GM18498 (cell line): ENCODE measurements around the gene OOEP.
A peak's percentile ranks its signal among the peaks of the same experiment; 100 is the strongest.
"Not testable (repeated sequence)": the region's sequence is repeated elsewhere in the genome, so short reads cannot be mapped to it uniquely, and the experiment has no call there.

Source experiments
- ATAC-seq: cut with Tn5 transposase; IDR thresholded peaks from one replicate; pipeline ENCODE4 v1.9.1; 2021; ENCODE audit warnings: mild to moderate bottlenecking, moderate library complexity; ENCODE audit not compliant: unreplicated experiment

OOEP gene

DNA sequence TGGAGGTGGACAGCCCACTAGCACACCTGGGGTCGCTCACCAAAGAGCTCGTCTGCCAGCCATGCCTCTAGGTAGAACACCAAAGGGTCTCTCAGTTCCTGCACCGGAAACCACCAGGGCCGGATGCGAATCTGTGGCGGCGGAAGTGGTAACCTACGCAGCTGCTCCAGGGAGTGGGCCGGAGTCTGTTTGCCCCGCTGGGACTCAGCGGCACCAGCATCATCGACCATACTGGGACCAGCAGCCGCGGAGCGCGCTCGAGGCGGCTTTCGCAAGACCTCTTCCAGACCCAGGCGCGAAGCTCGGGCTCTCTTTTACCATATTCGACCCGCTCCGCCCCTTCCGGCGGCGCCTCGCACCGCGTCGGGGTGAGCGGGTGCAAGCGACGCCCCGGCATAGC is at the start of gene OOEP:
TSS of gene OOEP (minus strand) at position 335 of the 400 bp plus-strand sequence. CDS start at position 230, 105 bp downstream.
- no peak for ATAC-seq

DNA sequence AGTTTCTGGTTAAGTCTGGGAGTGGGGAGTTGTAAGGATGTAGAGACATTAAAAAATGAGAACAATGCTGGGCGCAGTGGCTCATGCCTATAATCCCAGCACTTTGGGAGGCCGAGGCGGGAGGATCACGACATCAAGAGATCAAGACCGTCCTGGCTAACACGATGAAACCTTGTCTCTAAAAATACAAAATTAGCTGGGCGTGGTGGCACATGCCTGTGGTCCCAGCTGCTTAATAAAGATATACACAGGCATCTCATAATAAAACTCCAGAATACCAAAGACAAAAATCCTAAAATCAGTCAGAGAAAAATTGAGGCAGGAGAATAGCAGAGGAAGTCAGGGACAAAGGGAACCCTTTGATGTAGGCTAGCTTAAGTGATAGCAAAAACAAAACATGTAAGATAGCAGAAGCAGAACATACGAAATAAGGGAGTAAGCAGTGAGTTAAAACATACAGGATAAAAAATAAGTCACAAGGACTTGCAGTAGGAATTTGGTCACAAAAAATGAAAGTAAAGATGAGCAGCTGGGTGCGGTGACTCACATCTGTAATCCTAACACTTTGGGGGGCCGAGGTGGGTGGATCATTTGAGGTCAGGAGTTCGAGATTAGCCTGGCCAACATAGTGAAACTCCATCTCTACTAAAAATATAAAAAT is 48.5 kb upstream of the OOEP start:
- ATAC-seq, result no peak

DNA sequence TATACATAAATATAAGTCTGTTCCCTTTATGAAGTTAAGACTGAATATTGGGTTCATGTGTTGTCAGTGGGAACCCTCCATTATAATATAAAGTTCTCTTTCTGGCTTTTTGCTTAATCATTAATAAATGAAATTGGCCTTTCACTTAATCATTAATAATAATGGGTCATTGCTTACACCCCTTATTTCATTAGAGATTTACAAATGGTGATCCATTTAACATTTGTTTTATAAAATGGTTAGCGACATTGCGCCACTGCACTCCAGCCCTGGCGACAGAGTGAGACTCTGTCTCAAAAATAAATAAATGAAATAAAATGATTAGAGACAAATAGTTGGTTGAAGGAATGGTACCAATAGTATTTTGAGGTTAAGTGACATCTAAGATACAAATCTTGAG is 43.4 kb upstream of the OOEP start:
- ATAC-seq, result no peak

DNA sequence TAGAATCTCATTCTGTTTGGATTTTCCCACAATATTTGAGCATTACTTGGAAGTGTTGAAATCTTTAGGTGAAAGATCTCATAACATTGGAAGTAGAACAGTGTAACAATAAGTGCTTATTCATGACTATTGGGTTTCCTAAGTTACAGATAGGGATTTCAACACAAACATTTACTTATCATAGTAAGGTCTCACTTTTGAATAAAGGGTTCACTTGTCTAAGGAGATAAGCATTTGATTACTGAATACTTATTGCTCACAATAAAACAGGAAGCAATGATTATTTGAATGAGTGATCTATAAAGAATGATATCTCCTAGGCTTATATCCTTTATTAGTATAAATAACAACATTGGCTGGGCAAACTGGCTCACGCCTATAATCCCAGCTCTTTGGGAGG is 39.7 kb upstream of the OOEP start:
- no peak for ATAC-seq

DNA sequence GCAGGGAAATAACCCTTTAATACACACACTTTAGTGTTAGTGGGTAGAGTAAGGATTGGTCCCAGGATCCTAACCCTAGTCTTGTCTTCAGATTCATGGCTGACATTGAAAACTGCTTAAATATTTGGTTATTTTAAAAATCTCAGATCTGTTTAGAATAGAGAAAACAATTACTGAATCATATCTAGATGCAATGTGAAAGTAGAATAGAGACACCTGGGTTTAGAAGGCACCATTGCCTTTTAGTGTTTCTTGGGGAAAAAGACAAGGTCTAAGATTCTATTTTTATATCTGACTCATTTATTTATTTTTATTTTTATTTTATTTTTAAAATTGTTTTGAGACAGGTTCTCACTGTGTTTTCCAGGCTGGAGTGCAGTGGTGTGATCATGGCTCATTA is 31.0 kb upstream of the OOEP start:
- no peak for ATAC-seq

DNA sequence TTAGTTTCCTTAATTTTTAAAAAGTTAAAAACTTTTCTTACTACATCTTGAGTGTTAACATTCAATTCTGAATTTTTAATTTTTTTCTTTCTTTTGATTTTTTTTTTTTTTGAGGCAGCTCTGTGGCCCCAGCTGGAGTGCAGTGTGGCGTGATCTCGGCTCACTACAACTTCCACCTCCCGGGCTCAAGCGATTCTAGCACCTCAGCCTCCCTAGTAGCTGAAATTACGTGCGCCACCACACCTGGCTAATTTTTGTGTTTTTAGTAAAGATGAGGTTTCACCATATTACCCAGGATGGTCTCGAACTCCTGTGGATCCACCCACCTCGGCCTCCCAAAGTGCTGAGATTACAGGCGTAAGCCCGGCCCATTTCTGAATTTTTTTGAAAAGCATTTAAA is 26.2 kb upstream of the OOEP start:
- no peak for ATAC-seq

DNA sequence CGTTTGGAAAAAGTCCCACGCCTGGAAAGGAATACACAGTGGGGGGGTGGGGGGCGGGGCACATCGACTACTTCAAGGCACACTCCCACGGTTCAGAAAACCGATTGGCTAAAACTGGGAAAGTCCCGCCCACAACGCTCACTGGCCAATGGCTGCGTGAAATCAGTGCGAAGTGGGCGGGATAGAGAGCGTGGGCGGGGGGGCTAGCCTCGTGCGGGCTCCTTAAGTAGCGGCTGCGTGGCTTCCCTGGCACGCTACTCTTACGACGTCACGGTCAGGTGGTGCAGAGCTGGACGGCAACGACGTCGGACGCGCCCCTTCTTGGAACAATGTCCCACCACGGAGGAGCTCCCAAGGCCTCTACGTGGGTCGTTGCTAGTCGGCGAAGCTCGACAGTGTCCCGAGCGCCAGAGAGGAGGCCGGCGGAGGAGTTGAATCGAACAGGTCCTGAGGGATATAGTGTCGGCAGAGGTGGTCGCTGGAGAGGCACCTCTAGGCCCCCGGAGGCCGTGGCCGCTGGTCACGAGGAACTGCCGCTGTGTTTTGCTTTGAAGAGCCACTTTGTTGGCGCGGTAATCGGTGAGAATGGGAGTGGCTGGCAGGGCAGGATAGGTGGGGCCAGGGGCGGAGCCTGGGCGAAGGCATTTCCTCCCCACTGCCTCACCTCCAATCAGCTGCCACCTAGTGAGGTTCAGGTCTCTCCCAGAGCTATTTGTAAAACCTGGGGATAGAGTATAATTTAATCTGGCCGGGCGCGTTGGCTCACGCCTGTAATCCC is 25.1 kb upstream of the OOEP start, which contains the start of gene DDX43:
TSS of gene DDX43 (plus strand) at position 252 of the 778 bp plus-strand sequence. CDS start at position 330, 78 bp downstream.
- peak; percentile 83 for ATAC-seq

DNA sequence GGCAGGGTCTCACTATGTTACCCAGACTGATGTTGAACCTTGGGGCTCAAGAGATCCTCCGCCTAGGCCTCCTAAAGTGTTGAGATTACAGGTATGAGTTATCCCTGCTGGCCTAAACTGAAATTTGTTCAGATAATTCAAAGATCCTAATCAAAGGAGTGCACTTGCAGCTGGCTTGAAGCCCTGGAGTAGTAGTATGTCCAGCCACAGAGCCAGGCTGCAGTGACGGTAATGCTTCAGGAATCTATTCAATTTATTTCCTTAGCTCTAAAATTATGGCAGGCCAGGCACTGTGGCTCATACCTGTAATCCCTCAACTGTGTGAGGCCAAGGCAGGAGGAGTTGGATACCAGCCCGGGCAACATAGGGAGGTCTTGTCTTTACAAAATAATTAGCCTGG is 23.6 kb upstream of the OOEP start:
- ATAC-seq, result no peak

DNA sequence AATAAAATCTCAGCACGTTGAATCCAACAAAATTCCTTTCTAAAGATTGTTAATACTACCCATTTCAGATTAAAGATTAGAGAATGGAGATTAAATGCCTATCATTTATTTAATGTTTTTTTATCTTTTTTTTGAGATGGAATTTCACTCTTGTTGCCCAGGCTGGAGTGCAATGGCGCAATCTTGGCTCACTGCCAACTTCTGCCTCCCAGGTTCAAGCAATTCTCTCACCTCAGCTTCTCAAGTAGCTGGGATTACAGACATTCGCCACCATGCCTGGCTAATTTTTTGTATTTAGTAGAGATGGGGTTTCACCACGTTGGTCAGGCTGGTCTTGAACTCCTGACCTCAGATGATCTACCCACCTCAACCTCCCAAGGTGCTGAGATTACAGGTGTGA is 22.5 kb upstream of the OOEP start:
- ATAC-seq, result not testable (repeated sequence)

DNA sequence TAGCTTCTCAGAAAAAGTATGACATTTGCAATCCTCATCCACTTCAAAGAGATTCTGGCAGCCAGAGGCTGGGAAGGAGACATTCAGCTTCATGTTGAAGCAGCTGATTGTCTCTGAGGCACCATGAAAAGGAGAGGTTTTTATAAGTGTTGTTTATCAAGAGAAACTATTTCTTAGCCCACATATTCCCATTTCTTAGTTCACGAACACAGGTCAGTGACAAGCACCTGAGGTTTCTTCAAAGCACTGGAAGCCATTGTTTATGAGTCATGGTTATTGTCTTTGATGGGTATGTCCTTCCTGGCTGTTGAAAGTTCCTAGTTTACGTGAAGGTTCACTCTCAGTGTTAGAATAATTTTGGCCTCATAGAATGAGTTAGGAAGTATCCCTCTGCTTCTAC is 22.0 kb upstream of the OOEP start:
- no peak for ATAC-seq

DNA sequence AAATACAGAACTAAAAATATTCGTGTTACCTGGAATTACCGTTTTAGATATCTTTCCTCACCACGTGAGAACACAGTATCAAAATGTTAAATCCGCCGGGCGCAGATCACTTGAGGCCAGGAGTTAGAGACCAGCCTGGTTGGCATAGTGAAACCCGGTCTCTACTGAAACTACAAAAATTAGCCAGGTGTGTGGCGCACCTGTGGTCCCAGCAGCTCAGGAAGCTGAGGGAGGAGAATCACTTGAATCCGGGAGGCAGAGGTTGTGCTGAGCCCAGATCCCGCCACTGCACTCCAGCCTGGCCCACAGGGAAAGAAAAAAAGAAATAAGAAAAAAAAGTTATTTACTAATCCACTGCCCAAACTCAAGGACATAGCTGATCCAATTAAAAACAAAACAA is 20.2 kb upstream of the OOEP start:
- ATAC-seq, result no peak

DNA sequence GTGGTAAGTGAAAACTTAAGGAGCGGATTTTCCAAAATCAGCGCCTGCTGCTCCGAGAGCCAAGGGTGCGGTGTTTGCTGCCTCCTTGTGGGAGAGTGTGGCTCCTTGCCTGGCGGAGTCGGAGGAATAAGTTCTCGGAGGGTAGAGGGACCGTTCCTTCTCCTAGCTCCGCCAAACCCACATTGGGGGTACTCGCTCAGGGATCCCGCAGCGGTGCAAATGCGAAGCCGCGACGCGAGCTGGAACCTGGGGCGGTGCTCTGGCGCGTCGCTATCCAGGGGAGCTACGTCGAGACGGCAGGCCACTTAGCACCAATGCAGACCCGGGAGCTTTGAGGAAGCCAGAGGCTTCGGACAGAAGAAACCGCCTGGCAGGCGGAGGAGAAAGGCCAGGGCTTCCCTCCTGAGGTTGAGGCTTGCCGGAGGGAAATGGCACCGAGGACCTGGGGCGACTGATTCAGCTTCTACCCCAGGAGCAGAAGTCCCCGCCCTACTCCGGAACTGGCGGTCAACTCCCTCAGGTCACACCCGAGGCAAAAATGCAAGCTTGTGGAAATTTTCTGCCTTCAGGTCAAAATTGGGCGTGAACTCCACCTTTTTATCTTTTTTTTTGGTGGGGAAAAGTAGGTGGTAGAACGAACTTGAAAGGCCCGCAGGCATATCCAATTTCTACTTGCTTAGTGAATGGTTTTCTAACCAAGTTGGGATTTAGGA is 19.3 kb upstream of the OOEP start:
- ATAC-seq, result peak; percentile 84

DNA sequence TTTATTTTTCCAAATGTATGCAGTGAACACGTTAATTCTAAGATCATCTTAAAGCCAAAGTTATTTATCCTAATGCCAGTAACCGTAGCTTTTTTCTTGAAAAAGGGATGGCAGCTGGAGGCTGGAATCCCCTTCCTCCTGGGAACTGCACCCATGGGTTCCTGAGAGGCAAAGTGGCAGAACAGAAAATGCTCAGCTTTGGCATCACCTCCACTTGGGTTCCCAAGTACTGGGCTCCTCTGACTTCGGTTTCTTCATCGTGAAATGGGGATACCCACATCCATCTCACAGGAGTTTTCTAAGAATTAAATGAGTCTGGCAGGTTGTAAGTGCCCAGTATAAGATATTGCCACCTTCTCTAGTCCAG is 18.7 kb upstream of the OOEP start:
- ATAC-seq, result peak; percentile 33

DNA sequence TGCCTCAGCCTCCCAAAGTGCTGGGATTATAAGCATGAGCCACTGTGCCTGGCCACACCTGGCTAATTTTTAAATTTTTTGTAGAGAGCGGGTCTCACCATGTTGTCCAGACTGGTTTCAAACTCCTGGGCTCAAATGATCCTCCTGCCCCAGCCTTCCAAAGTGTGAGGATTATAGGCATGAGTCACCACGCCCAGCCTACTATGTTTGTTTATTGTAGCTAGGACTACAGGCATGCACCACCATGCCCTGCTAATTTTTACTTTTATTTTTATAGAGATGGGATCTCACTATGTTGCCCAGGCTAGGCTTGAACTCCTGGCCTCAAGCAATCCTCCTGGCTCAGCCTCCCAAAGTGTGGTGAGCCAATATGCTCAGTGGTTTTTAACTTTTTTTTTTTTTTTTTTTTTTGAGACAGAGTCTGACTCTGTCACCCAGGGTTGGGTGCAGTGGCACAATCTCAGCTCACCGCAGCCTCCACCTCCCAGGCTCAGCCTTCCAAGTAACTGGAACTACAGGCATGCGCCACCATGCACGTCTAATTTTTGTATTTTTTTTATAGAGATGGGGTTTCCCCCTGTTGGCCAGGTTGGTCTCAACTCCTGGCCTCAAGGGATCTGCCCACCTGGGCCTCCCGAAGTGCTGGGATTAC is 12.9 kb upstream of the OOEP start:
- no peak for ATAC-seq

DNA sequence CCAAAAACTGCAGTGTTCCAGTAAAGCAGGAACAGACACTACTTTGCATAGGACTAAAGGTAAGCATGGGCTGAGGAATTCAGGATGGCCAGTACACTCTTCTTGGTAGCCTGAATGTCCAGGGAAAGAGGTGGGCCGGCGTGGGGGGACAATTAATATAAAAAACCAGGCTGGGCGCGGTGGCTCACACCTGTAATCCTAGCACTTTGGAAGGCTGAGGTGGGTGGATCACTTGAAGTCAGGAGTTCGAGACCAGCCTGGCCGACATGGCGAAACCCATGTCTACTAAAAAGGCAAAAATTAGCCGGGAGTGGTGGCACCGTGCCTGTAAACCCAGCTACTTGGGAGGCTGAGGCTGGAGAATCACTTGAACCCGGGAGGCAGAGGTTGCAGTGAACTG is 11.8 kb upstream of the OOEP start:
- ATAC-seq, result not testable (repeated sequence)

DNA sequence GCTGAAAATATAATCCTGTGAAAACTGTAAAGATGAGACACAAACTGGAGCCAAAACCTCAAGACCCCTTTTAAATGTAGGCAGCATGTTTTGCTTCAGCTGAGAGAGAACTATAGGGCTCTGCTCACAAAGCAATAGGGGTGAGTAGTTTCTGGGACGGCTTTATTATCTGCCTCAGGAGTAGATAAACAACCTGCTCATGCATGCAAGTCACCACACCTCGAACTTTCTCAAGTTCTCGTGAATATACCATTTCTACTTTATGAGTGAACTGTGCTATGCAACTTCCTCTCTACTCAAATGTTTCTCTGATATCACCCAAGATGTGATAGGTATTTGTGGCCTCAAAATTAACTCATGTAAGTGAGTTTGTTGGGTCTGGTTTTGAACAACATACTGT is 7.5 kb upstream of the OOEP start:
- no peak for ATAC-seq

DNA sequence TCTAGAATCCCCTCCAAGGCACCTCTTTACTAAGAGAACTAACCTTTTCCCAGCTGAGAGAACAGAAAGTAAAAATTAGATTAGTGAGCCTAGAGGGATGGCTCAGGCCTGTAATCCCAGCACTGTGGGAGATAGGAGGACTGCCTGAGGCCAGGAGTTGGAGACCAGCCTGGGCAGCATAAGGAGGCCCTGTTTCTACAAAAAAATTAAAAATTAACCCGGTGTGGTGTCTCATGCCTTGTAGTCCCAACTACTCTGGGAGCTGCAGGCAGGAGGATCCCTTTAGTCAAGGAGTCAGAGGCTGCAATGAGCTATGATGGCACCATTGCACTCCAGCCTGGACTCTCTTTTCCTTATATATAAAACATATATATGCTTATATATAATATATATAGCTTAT is 5.5 kb upstream of the OOEP start:
- ATAC-seq, result no peak

DNA sequence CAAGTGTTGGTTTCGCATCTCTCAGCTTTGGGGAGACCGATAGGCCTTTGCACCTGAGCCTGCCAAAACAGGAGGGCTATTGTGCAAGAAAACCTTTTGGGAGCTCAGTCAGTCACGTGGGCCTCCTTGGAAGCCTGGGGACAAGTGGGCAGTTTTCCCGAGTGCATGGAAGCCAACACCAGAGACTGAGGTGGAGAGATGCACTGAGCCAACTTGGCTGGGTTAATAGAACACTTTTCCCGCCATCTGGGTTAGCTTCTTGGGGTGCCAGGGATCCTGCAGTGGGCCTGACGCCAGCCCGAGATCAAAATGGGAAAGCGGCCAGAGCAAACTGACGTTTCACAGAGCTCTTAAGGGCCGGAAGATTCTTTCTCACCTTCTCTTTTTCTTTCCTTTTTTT is 2.8 kb upstream of the OOEP start:
- ATAC-seq, result no peak

DNA sequence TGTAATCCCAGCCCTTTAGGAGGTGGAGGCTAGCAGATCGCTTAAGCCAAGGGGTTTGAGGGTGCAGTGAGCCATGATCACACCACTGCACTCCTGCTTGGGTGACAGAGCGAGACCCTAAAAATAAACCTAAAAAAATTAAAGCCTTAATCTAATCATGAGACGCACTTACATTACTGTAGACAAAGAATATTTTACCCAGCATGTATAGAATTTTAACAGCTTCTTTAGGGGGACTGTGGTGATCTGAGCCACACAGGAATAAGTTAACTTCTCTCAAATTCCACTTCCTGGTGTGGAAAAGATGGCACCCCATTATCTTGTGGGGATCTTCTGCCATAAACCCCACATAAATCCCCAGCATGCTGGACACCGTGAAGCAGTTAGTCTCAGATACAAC is 2.3 kb upstream of the OOEP start:
- ATAC-seq, result no peak

DNA sequence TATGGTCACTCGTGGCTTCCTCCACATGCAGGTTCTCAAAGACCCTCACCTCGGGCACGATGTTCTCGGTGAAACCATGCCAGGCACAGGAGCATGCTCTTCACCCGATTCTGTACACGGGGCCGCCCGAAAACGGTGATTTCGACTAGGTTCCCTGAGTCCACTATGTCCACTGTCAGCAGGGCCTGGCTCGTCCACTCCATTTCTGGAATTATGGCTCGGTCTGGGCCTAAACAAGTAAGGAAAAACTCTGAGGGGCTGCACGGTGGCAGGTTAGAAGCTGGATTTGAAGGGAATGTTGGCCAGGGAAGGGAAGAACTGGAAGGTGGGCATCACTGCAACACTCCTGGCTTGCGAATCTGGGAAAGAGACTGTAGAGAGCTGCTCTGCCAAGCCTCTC is 540 bp downstream of the OOEP start:
- no peak for ATAC-seq

DNA sequence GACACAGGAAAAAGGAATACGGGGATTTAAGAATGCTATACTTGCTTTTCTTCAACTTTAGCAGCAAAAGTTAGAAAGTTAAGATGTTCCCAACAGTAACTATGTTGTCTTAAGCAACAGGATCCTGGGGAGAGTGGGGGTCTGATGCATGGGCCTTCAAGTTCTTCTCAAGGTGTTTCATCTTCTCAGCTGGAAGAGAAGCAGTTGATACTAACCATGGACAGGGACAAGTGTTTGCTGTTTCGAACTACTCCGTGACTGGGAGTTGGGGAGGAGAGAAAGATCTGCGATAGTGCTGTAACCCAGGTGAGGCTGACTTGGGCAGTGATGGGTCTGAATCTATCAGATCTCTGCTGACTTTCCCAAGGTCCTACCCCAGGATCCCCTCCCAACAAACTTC is 1.0 kb downstream of the OOEP start:
- ATAC-seq, result no peak
